ENCODE measurements around the gene MAD2L2.
A peak's percentile ranks its signal among the peaks of the same experiment; 100 is the strongest.

Gene MAD2L2

GRCh38 chr1:11693024-11693590, 12.2 kb upstream of the MAD2L2 start:
- H2AFZ ChIP-seq (ENCODE audit: low read length): no peak overlapping the region
- H3K27ac ChIP-seq (replicated peaks; ENCODE audit: low read length): no peak overlapping the region
- H3K4me2 ChIP-seq (ENCODE audit: insufficient read depth, low read length, poor library complexity, severe bottlenecking): no peak overlapping the region
- no peak overlapping the region for H3K9ac ChIP-seq (ENCODE audit: low read depth, low read length, poor library complexity)
- peaks cover 0 to 8% of the 10 kb centered on the region in 2 donors for H3K36me3 ChIP-seq (replicated peaks in 1 of 2; ENCODE audit: control insufficient read depth in 2 of 2, insufficient read depth in 2 of 2, low read length in 2 of 2)
- H3K4ac ChIP-seq (ENCODE audit: low read length): no peak overlapping the region
- H3K27me3 ChIP-seq (ENCODE audit: control insufficient read depth in 3 of 3, insufficient read depth in 3 of 3, low read depth in 1 of 3, low read length in 3 of 3): peaks cover 0 to 12% (median 0%) of the 10 kb centered on the region in 3 experiments
- H2BK15ac ChIP-seq (ENCODE audit: low read length): peak overlapping the region; percentile 93
- no peak overlapping the region for H2BK5ac ChIP-seq (ENCODE audit: low read length)
- H2AK5ac ChIP-seq (ENCODE audit: low read depth, low read length): peak overlapping the region; percentile 92
- H3K4me1 ChIP-seq (ENCODE audit: control insufficient read depth in 2 of 2, insufficient read depth in 1 of 2, low read depth in 1 of 2, low read length in 2 of 2): peaks cover 22 to 29% of the 10 kb centered on the region in 2 donors
- no peaks in the 10 kb centered on the region for H3K79me1 ChIP-seq (ENCODE audit: low read depth, low read length)
- no peaks in the 10 kb centered on the region for H3K9me3 ChIP-seq (replicated peaks in 1 of 2; ENCODE audit: control insufficient read depth in 2 of 2, insufficient read depth in 1 of 2, low read depth in 1 of 2, low read length in 2 of 2)
- H3K18ac ChIP-seq (ENCODE audit: low read length): no peak overlapping the region
- H3K14ac ChIP-seq (ENCODE audit: low read length): no peak overlapping the region
- H2BK12ac ChIP-seq (ENCODE audit: low read length): no peak overlapping the region
- peak overlapping the region; percentile 12 for H3K23ac ChIP-seq (ENCODE audit: low read depth, low read length, poor library complexity)
- no peak overlapping the region for H2BK120ac ChIP-seq (ENCODE audit: low read depth, low read length)
- no peak overlapping the region for H4K8ac ChIP-seq (ENCODE audit: low read depth, low read length)
- no CpG with 5 or more reads among the region's 6 CpGs for WGBS, 2 donors (ENCODE audit: extremely low coverage in 2 of 2, insufficient read length in 2 of 2, insufficient replicate concordance in 1 of 2)
- DNase-seq (ENCODE audit: low spot score): no peak
- peak overlapping the region in 1 of 2 donors; percentile 69 for H3K4me3 ChIP-seq (ENCODE audit: low read length in 2 of 2)
- no peak overlapping the region for H4K91ac ChIP-seq (ENCODE audit: low read depth, low read length, poor library complexity)

- WGBS, 2 donors (ENCODE audit: extremely low coverage in 2 of 2, insufficient read length in 2 of 2, insufficient replicate concordance in 1 of 2): no CpG with 5 or more reads among the region's 64 CpGs
- DNase-seq (ENCODE audit: low spot score): no peak
Measured at GRCh38 chr1:11691928-11692711, 11.2 kb upstream of the MAD2L2 start.

GRCh38 chr1:11691302-11691914, 10.5 kb upstream of the MAD2L2 start, which contains the start of gene DRAXIN:
TSS of gene DRAXIN (plus strand) at chr1:11691710. CDS start at chr1:11706259, 14,549 bp downstream.
- H4K8ac ChIP-seq (ENCODE audit: low read depth, low read length): peak within 1 kb of the TSS; percentile 43
- WGBS, 2 donors (ENCODE audit: extremely low coverage in 2 of 2, insufficient read length in 2 of 2, insufficient replicate concordance in 1 of 2): no CpG with 5 or more reads among the region's 78 CpGs
- H3K4me3 ChIP-seq (ENCODE audit: low read length in 2 of 2): peak within 1 kb of the TSS; percentile 69 to 95
- H3K36me3 ChIP-seq (replicated peaks in 1 of 2; ENCODE audit: control insufficient read depth in 2 of 2, insufficient read depth in 2 of 2, low read length in 2 of 2): peaks cover 0 to 16% of the 10 kb centered on the region in 2 donors
- peak within 1 kb of the TSS; percentile 88 for H3K9ac ChIP-seq (ENCODE audit: low read depth, low read length, poor library complexity)
- peak within 1 kb of the TSS; percentile 80 for H2AFZ ChIP-seq (ENCODE audit: low read length)
- H2AK5ac ChIP-seq (ENCODE audit: low read depth, low read length): peak within 1 kb of the TSS; percentile 95
- peak within 1 kb of the TSS; percentile 92 for H3K4me2 ChIP-seq (ENCODE audit: insufficient read depth, low read length, poor library complexity, severe bottlenecking)
- peak within 1 kb of the TSS; percentile 96 for H2BK15ac ChIP-seq (ENCODE audit: low read length)
- peak within 1 kb of the TSS; percentile 79 for H4K91ac ChIP-seq (ENCODE audit: low read depth, low read length, poor library complexity)
- peak within 1 kb of the TSS; percentile 98 for H2BK12ac ChIP-seq (ENCODE audit: low read length)
- peak; percentile 63 for DNase-seq (ENCODE audit: low spot score)
- H3K27me3 ChIP-seq (ENCODE audit: control insufficient read depth in 3 of 3, insufficient read depth in 3 of 3, low read depth in 1 of 3, low read length in 3 of 3): peaks cover 0 to 12% (median 0%) of the 10 kb centered on the region in 3 experiments
- H2BK120ac ChIP-seq (ENCODE audit: low read depth, low read length): peak within 1 kb of the TSS; percentile 100
- peak within 1 kb of the TSS; percentile 73 for H3K23ac ChIP-seq (ENCODE audit: low read depth, low read length, poor library complexity)
- H3K9me3 ChIP-seq (replicated peaks in 1 of 2; ENCODE audit: control insufficient read depth in 2 of 2, insufficient read depth in 1 of 2, low read depth in 1 of 2, low read length in 2 of 2): no peaks in the 10 kb centered on the region
- H3K27ac ChIP-seq (replicated peaks; ENCODE audit: low read length): peak within 1 kb of the TSS; percentile 43
- peaks cover 22 to 29% of the 10 kb centered on the region in 2 donors for H3K4me1 ChIP-seq (ENCODE audit: control insufficient read depth in 2 of 2, insufficient read depth in 1 of 2, low read depth in 1 of 2, low read length in 2 of 2)
- H3K14ac ChIP-seq (ENCODE audit: low read length): peak within 1 kb of the TSS; percentile 94
- H3K4ac ChIP-seq (ENCODE audit: low read length): peak within 1 kb of the TSS; percentile 98
- H3K18ac ChIP-seq (ENCODE audit: low read length): peak within 1 kb of the TSS; percentile 99
- no peaks in the 10 kb centered on the region for H3K79me1 ChIP-seq (ENCODE audit: low read depth, low read length)
- peak within 1 kb of the TSS; percentile 75 for H2BK5ac ChIP-seq (ENCODE audit: low read length)

More at GRCh38 chr1:11691928-11692711, 11.2 kb upstream of the MAD2L2 start:
- H2AFZ ChIP-seq (ENCODE audit: low read length): peak overlapping the region; percentile 54
- no peak overlapping the region for H4K91ac ChIP-seq (ENCODE audit: low read depth, low read length, poor library complexity)
- H2BK12ac ChIP-seq (ENCODE audit: low read length): peak overlapping the region; percentile 98
- peak overlapping the region; percentile 69 to 95 for H3K4me3 ChIP-seq (ENCODE audit: low read length in 2 of 2)
- peak overlapping the region; percentile 75 for H2BK5ac ChIP-seq (ENCODE audit: low read length)
- H3K4me1 ChIP-seq (ENCODE audit: control insufficient read depth in 2 of 2, insufficient read depth in 1 of 2, low read depth in 1 of 2, low read length in 2 of 2): peaks cover 22 to 29% of the 10 kb centered on the region in 2 donors
- H3K27ac ChIP-seq (replicated peaks; ENCODE audit: low read length): no peak overlapping the region
- peak overlapping the region; percentile 77 for H3K4me2 ChIP-seq (ENCODE audit: insufficient read depth, low read length, poor library complexity, severe bottlenecking)
- H3K23ac ChIP-seq (ENCODE audit: low read depth, low read length, poor library complexity): peak overlapping the region; percentile 73
- peak overlapping the region; percentile 94 for H3K18ac ChIP-seq (ENCODE audit: low read length)
- H2BK15ac ChIP-seq (ENCODE audit: low read length): peak overlapping the region; percentile 96
- H3K9me3 ChIP-seq (replicated peaks in 1 of 2; ENCODE audit: control insufficient read depth in 2 of 2, insufficient read depth in 1 of 2, low read depth in 1 of 2, low read length in 2 of 2): no peaks in the 10 kb centered on the region
- peak overlapping the region; percentile 56 for H3K14ac ChIP-seq (ENCODE audit: low read length)
- H3K9ac ChIP-seq (ENCODE audit: low read depth, low read length, poor library complexity): peak overlapping the region; percentile 81
- H2BK120ac ChIP-seq (ENCODE audit: low read depth, low read length): peak overlapping the region; percentile 72
- no peaks in the 10 kb centered on the region for H3K79me1 ChIP-seq (ENCODE audit: low read depth, low read length)
- H3K27me3 ChIP-seq (ENCODE audit: control insufficient read depth in 3 of 3, insufficient read depth in 3 of 3, low read depth in 1 of 3, low read length in 3 of 3): peaks cover 0 to 12% (median 0%) of the 10 kb centered on the region in 3 experiments
- peak overlapping the region; percentile 95 for H2AK5ac ChIP-seq (ENCODE audit: low read depth, low read length)
- peak overlapping the region; percentile 76 for H3K4ac ChIP-seq (ENCODE audit: low read length)
- peak overlapping the region; percentile 43 for H4K8ac ChIP-seq (ENCODE audit: low read depth, low read length)
- H3K36me3 ChIP-seq (replicated peaks in 1 of 2; ENCODE audit: control insufficient read depth in 2 of 2, insufficient read depth in 2 of 2, low read length in 2 of 2): peaks cover 0 to 16% of the 10 kb centered on the region in 2 donors

All from neuronal stem cell (in vitro differentiated cells).